H9 (cell line): Measurements from ENCODE around the gene SAP25. TPM values are rescaled to one million over a fixed set of nuclear protein-coding genes. Genes with fewer than 3 reads are reported as not detected.

Experiments used
- DNase-seq: peaks from one replicate; pipeline ENCODE4 v3.0.0-alpha.2; 2017
- H2AFZ ChIP-seq: one replicate; pipeline ENCODE4 v1.6.1; 2013; ENCODE audit warnings: mild to moderate bottlenecking, low read length, control low read depth, moderate library complexity
- H2AK5ac ChIP-seq: 2 replicates; pipeline ENCODE4 v1.6.1; 2013; ENCODE audit warnings: low read length, control low read depth, mixed read lengths; ENCODE audit not compliant: insufficient read length
- H2BK120ac ChIP-seq: one replicate; pipeline ENCODE4 v1.6.1; 2013; ENCODE audit warnings: low read depth, mild to moderate bottlenecking, low read length, control low read depth, inconsistent platforms; ENCODE audit not compliant: poor library complexity, severe bottlenecking
- H2BK12ac ChIP-seq: 2 replicates; pipeline ENCODE4 v1.6.1; 2013; ENCODE audit warnings: low read length, control low read depth, mixed read lengths, low read depth; ENCODE audit not compliant: insufficient read length
- H2BK15ac ChIP-seq: 2 replicates; pipeline ENCODE4 v1.6.1; 2013; ENCODE audit warnings: low read depth, low read length, control low read depth
- H2BK20ac ChIP-seq: one replicate; pipeline ENCODE4 v1.6.1; 2013; ENCODE audit warnings: low read depth, mild to moderate bottlenecking, low read length, control low read depth, inconsistent platforms; ENCODE audit not compliant: poor library complexity, severe bottlenecking
- H2BK5ac ChIP-seq: 2 replicates; pipeline ENCODE4 v1.6.1; 2013; ENCODE audit warnings: low read length, control low read depth, mixed read lengths; ENCODE audit not compliant: insufficient read length
- H3K14ac ChIP-seq: 2 replicates; pipeline ENCODE4 v1.6.1; 2013; ENCODE audit warnings: low read length, control low read depth; ENCODE audit not compliant: insufficient read depth
- H3K18ac ChIP-seq: 2 replicates; pipeline ENCODE4 v1.6.1; 2013; ENCODE audit warnings: low read depth, mild to moderate bottlenecking, mixed read lengths, low read length, control low read depth; ENCODE audit not compliant: insufficient read length
- H3K23ac ChIP-seq: 2 replicates; pipeline ENCODE4 v1.6.1; 2013; ENCODE audit warnings: low read length, control low read depth, mixed read lengths, low read depth; ENCODE audit not compliant: insufficient read length
- H3K23me2 ChIP-seq: 2 replicates; pipeline ENCODE4 v1.6.1; 2013; ENCODE audit warnings: low read depth, mild to moderate bottlenecking, mixed read lengths, low read length, control low read depth; ENCODE audit not compliant: insufficient read length, poor library complexity, severe bottlenecking
- H3K27ac ChIP-seq: 2 replicates; pipeline ENCODE4 v1.5.1; 2013; ENCODE audit warnings: low read length, control low read depth, mixed read lengths, low read depth; ENCODE audit not compliant: insufficient read length
- H3K27me3 ChIP-seq: 2 replicates; pipeline ENCODE4 v1.6.1; 2013; ENCODE audit warnings: low read length, control low read depth, inconsistent platforms; ENCODE audit not compliant: insufficient read depth
- H3K4ac ChIP-seq: 2 replicates; pipeline ENCODE4 v1.6.1; 2013; ENCODE audit warnings: low read depth, mild to moderate bottlenecking, control low read depth, inconsistent platforms, low read length, moderate library complexity
- H3K4me1 ChIP-seq: 2 replicates; pipeline ENCODE4 v1.6.1; 2013; ENCODE audit warnings: low read length, control low read depth, inconsistent platforms; ENCODE audit not compliant: insufficient read depth
- H3K4me2 ChIP-seq: 2 replicates; pipeline ENCODE4 v1.6.1; 2013; ENCODE audit warnings: low read length, control low read depth, mixed read lengths; ENCODE audit not compliant: insufficient read length, insufficient read depth
- H3K56ac ChIP-seq: 2 replicates; pipeline ENCODE4 v1.6.1; 2013; ENCODE audit warnings: low read depth, mild to moderate bottlenecking, mixed read lengths, low read length, control low read depth; ENCODE audit not compliant: insufficient read length
- H3K79me1 ChIP-seq: 2 replicates; pipeline ENCODE4 v1.6.1; 2013; ENCODE audit warnings: low read depth, mild to moderate bottlenecking, moderate library complexity, low read length, control low read depth, inconsistent platforms; ENCODE audit not compliant: insufficient read depth, poor library complexity, severe bottlenecking
- H3K79me2 ChIP-seq: 2 replicates; pipeline ENCODE4 v1.6.1; 2013; ENCODE audit warnings: low read length, control low read depth, inconsistent platforms; ENCODE audit not compliant: insufficient read depth
- H3K9ac ChIP-seq: 2 replicates; pipeline ENCODE4 v1.6.1; 2013; ENCODE audit warnings: low read length, control low read depth, mixed read lengths; ENCODE audit not compliant: insufficient read length; ENCODE audit errors: extremely low read depth
- H3K9me3 ChIP-seq: one replicate; pipeline ENCODE4 v1.6.1; 2013; ENCODE audit warnings: low read depth, low read length, inconsistent platforms; ENCODE audit not compliant: control insufficient read depth
- H3T11ph ChIP-seq: one replicate; pipeline ENCODE4 v1.6.1; 2013; ENCODE audit warnings: mild to moderate bottlenecking, low read length, control low read depth, inconsistent platforms
- H4K20me1 ChIP-seq: one replicate; pipeline ENCODE4 v1.6.1; 2013; ENCODE audit not compliant: control insufficient read depth, insufficient read length, insufficient read depth
- H4K5ac ChIP-seq: 2 replicates; pipeline ENCODE4 v1.6.1; 2013; ENCODE audit warnings: low read depth, mild to moderate bottlenecking, mixed read lengths, low read length, control low read depth; ENCODE audit not compliant: insufficient read length
- H4K8ac ChIP-seq: replicated peaks from 2 replicates; pipeline ENCODE4 v1.6.1; 2013; ENCODE audit warnings: low read length, control low read depth, mixed read lengths, low read depth; ENCODE audit not compliant: insufficient read length
- H4K91ac ChIP-seq: 2 replicates; pipeline ENCODE4 v1.6.1; 2013; ENCODE audit warnings: low read depth, mild to moderate bottlenecking, moderate library complexity, mixed read lengths, low read length, control low read depth; ENCODE audit not compliant: insufficient read length
- H3K27ac Mint-ChIP-seq, 3 experiments: 2 replicates in 2 of 3; 3 replicates in 1 of 3; pipeline ENCODE4 v1.8.0; 2020 to 2021; ENCODE audit warnings: mixed read lengths in 3 of 3, mild to moderate bottlenecking in 1 of 3, moderate library complexity in 1 of 3
- H3K27me3 Mint-ChIP-seq: 2 replicates; pipeline ENCODE4 v1.8.0; 2021; ENCODE audit warnings: low read depth, mild to moderate bottlenecking, moderate library complexity, mixed read lengths
- H3K36me3 Mint-ChIP-seq, 3 experiments: 2 replicates in 2 of 3; 3 replicates in 1 of 3; pipeline ENCODE4 v1.8.0; 2020 to 2021; ENCODE audit warnings: low read depth in 3 of 3, mixed read lengths in 3 of 3; ENCODE audit not compliant: insufficient read depth in 1 of 3
- H3K4me1 Mint-ChIP-seq, 2 experiments: 2 replicates each; pipeline ENCODE4 v1.8.0; 2020; ENCODE audit warnings: mixed read lengths in 2 of 2
- H3K4me3 Mint-ChIP-seq, 2 experiments: 2 replicates in 1 of 2; 3 replicates in 1 of 2; pipeline ENCODE4 v1.8.0; 2020 to 2021; ENCODE audit warnings: mild to moderate bottlenecking in 2 of 2, mixed read lengths in 2 of 2, moderate library complexity in 1 of 2
- H3K9me3 Mint-ChIP-seq, 2 experiments: 2 replicates in 1 of 2; 3 replicates in 1 of 2; pipeline ENCODE4 v1.8.0; 2020; ENCODE audit warnings: mild to moderate bottlenecking in 2 of 2, mixed read lengths in 2 of 2, moderate library complexity in 1 of 2
- CTCF ChIP-seq: fragments of 200-600 bp; sonication (generic); conservative IDR thresholded peaks from 3 replicates; pipeline ENCODE4 v1.8.0; 2021; ENCODE audit warnings: antibody characterized with exemption, mild to moderate bottlenecking
- WGBS: extraction: QIAGEN DNeasy Blood & Tissue Kit; methylation state at CpG from one replicate; pipeline ENCODE4 v1.1.7; 2013; ENCODE audit warnings: missing lambda C conversion rate, low lambda C conversion rate, mixed read lengths; ENCODE audit not compliant: insufficient read length; ENCODE audit errors: extremely low coverage; 5-methylcytosine and 5-hydroxymethylcytosine counted together
- total RNA-seq: library from RNA; stranded (reverse); gene quantifications from 2 replicates; pipeline ENCODE4 v1.2.1, GENCODE V29; 2021

The SAP25 gene
- total RNA-seq, 1 experiment from 2014 or later: 4.2 TPM

GRCh38 chr7:100588438-100588837, 14.7 kb upstream of the SAP25 start:
- H3K27me3 Mint-ChIP-seq: peaks cover 36% of the 10 kb centered on the region
- H3K4me3 Mint-ChIP-seq: peak overlapping the region; percentile 90 to 98
- no peak overlapping the region for H2BK5ac ChIP-seq
- no peak overlapping the region for H2AFZ ChIP-seq
- H3K23ac ChIP-seq: no peak overlapping the region
- H2BK15ac ChIP-seq: no peak overlapping the region
- H3K79me1 ChIP-seq: no peaks in the 10 kb centered on the region
- H3K14ac ChIP-seq: no peak overlapping the region
- H2BK20ac ChIP-seq: no peak overlapping the region
- H3K79me2 ChIP-seq: no peaks in the 10 kb centered on the region
- H4K20me1 ChIP-seq: no peaks in the 10 kb centered on the region
- no peak overlapping the region for H2BK12ac ChIP-seq
- WGBS: no CpG with 5 or more reads among the region's 1 CpG
- no peak overlapping the region for H3K18ac ChIP-seq
- H3K9ac ChIP-seq: no peak overlapping the region
- no peaks in the 10 kb centered on the region for H3K27me3 ChIP-seq
- H3K56ac ChIP-seq: no peak overlapping the region
- no peak overlapping the region for H3T11ph ChIP-seq
- H3K4me2 ChIP-seq: no peak overlapping the region
- H3K4me1 Mint-ChIP-seq: peaks cover 33 to 39% of the 10 kb centered on the region in 2 experiments
- no peak overlapping the region for H3K4ac ChIP-seq
- TF ChIP-seq CTCF: peak; percentile 18; the same call in 1 of the 3 replicates
- no peak overlapping the region for H2BK120ac ChIP-seq
- no peak overlapping the region for H4K91ac ChIP-seq
- DNase-seq: no peak
- H3K9me3 Mint-ChIP-seq: no peaks in the 10 kb centered on the region
- peaks cover 8% of the 10 kb centered on the region for H3K23me2 ChIP-seq
- peaks cover 7% of the 10 kb centered on the region; the same call in 1 of the 2 replicates for H3K4me1 ChIP-seq
- no peak overlapping the region for H2AK5ac ChIP-seq
- H3K9me3 ChIP-seq: no peaks in the 10 kb centered on the region
- H3K36me3 Mint-ChIP-seq: peaks cover 0 to 9% (median 5%) of the 10 kb centered on the region in 3 experiments; a peak in 2 of 7 replicates
- H4K5ac ChIP-seq: no peak overlapping the region
- no peak overlapping the region for H3K27ac ChIP-seq
- H3K27ac Mint-ChIP-seq: no peak overlapping the region; a peak in 1 of 7 replicates
- no peak overlapping the region for H4K8ac ChIP-seq
